Fibroblast of lung (primary cell): ENCODE measurements around the gene DMRT2. TPM values are rescaled to one million over a fixed set of nuclear protein-coding genes. Genes with fewer than 3 reads are reported as not detected.

Experiments
- DNase-seq, 2 donors: peaks; one replicate each; pipeline versions ENCODE4 v3.0.0 to v3.0.0-alpha.2; 2010; ENCODE audit warnings: low read depth in 2 of 2
- H2AFZ ChIP-seq: 2 replicates; pipeline ENCODE4 v1.5.1; 2012; ENCODE audit warnings: low read length, control low read depth, inconsistent platforms
- H3K27ac ChIP-seq: 2 replicates; pipeline ENCODE4 v1.5.1; 2011; ENCODE audit warnings: low read length, control low read depth; ENCODE audit not compliant: insufficient read depth
- H3K27me3 ChIP-seq: 2 replicates; pipeline ENCODE4 v1.5.1; 2011; ENCODE audit warnings: mild to moderate bottlenecking, low read length; ENCODE audit not compliant: control insufficient read depth, insufficient read depth
- H3K36me3 ChIP-seq: 2 replicates; pipeline ENCODE4 v1.5.1; 2011; ENCODE audit warnings: low read length; ENCODE audit not compliant: control insufficient read depth, insufficient read depth
- H3K4me1 ChIP-seq: 2 replicates; pipeline ENCODE4 v1.5.1; 2011; ENCODE audit warnings: low read length; ENCODE audit not compliant: control insufficient read depth, insufficient read depth; ENCODE audit errors: extremely low read depth
- H3K4me2 ChIP-seq: 2 replicates; pipeline ENCODE4 v1.5.1; 2011; ENCODE audit warnings: low read length, control low read depth; ENCODE audit not compliant: insufficient read depth; ENCODE audit errors: extremely low read depth
- H3K4me3 ChIP-seq, 4 experiments: fragments of 200-600 bp in 1 of 4; sonication (generic) in 1 of 4; replicated peaks in 1 of 4; 2 replicates each; pipeline ENCODE4 v1.5.1; 2011 to 2016; ENCODE audit warnings: low read length in 4 of 4, low read depth in 3 of 4, mild to moderate bottlenecking in 3 of 4, control low read depth in 2 of 4, inconsistent platforms in 1 of 4, mixed read lengths in 1 of 4; ENCODE audit not compliant: insufficient read depth in 1 of 4; ENCODE audit errors: control extremely low read depth in 1 of 4
- H3K79me2 ChIP-seq: 2 replicates; pipeline ENCODE4 v1.5.1; 2012; ENCODE audit warnings: mild to moderate bottlenecking, low read length, inconsistent platforms; ENCODE audit not compliant: control insufficient read depth, insufficient read depth
- H3K9ac ChIP-seq: 2 replicates; pipeline ENCODE4 v1.5.1; 2011; ENCODE audit warnings: mild to moderate bottlenecking, low read length, control low read depth; ENCODE audit not compliant: insufficient read depth
- H3K9me3 ChIP-seq: 2 replicates; pipeline ENCODE4 v1.5.1; 2012; ENCODE audit warnings: low read depth, low read length; ENCODE audit not compliant: control insufficient read depth, insufficient read depth
- H4K20me1 ChIP-seq: 2 replicates; pipeline ENCODE4 v1.5.1; 2011; ENCODE audit warnings: low read length; ENCODE audit not compliant: control insufficient read depth, insufficient read depth; ENCODE audit errors: extremely low read depth
- EZH2 ChIP-seq: IDR thresholded peaks from 2 replicates; pipeline ENCODE4 v1.5.1; 2012; ENCODE audit warnings: low read length, control low read depth, mild to moderate bottlenecking; ENCODE audit errors: missing control alignments
- polyA plus RNA-seq, 2 donors: library from polyadenylated mRNA; depleted of rRNA in 1 of 2; stranded (reverse) in 1 of 2; unstranded in 1 of 2; fragments of >200 nt; gene quantifications; 2 replicates each; pipeline ENCODE4 v1.2.1, GENCODE V29; 2011 to 2012; ENCODE audit warnings: missing spikeins in 1 of 2
- total RNA-seq: library from RNA; depleted of rRNA; stranded (reverse); fragments of >200 nt; gene quantifications from 2 replicates; pipeline ENCODE4 v1.2.1, GENCODE V29; 2014
- TF ChIP-seq, protein P1 (sequence below), 2 donors: IDR thresholded peaks in 1 of 2; conservative IDR thresholded peaks in 1 of 2; 1 replicate in 1 of 2; 2 replicates in 1 of 2; pipeline ENCODE4 v1.5.1; 2011 to 2012; ENCODE audit warnings: low read length in 2 of 2, control low read depth in 1 of 2, inconsistent platforms in 1 of 2, low read depth in 1 of 2, mild to moderate bottlenecking in 1 of 2

Gene DMRT2
- total and polyA plus RNA-seq, 2 donors (not counting 1 experiment from before 2014, with no cell fraction given) = 0.16 TPM; not detected in 1

DNA sequence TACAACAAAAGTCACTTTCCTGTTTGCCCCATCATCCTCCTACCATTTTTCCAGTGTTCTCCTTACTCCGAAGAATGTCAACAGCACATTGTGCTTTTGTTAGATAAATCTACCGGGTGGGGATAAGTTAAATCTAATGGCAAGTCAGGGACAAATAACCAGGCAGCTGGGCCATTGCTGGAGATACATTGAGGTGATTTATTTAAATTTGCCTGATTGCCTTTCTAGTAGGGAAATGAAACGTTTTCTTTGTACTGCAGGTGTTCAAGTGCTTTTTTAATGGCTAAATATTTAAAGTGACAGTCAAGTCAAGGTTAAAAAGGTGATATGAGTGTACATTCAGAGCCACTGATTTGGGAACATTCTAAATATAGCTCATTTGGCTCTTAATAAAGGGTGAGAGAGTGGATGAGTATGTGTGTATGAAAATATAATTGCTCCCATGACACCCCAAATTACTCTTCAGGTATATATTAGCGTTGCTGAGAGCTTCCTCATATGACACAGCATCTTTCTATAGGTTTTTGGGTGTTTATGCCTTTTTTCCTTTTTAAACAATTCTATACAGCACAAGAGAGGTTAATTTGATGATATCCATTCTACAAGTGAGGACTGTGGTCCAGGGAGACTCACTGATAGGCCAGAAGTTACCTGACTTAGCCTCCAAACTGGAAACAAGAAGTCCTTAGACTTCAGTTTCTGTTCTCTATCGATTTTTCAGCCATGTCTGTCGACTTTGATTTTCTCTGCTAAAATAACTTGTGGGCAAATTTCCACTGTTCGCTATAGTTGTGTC lies 51.9 kb downstream of the DMRT2 start:
- no peaks in the 10 kb centered on the region for H3K79me2 ChIP-seq
- H3K4me2 ChIP-seq = no peak overlapping the region
- no peak overlapping the region for H3K27ac ChIP-seq
- TF ChIP-seq EZH2 = no peak
- TF ChIP-seq, protein P1, sequence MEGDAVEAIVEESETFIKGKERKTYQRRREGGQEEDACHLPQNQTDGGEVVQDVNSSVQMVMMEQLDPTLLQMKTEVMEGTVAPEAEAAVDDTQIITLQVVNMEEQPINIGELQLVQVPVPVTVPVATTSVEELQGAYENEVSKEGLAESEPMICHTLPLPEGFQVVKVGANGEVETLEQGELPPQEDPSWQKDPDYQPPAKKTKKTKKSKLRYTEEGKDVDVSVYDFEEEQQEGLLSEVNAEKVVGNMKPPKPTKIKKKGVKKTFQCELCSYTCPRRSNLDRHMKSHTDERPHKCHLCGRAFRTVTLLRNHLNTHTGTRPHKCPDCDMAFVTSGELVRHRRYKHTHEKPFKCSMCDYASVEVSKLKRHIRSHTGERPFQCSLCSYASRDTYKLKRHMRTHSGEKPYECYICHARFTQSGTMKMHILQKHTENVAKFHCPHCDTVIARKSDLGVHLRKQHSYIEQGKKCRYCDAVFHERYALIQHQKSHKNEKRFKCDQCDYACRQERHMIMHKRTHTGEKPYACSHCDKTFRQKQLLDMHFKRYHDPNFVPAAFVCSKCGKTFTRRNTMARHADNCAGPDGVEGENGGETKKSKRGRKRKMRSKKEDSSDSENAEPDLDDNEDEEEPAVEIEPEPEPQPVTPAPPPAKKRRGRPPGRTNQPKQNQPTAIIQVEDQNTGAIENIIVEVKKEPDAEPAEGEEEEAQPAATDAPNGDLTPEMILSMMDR (conservative IDR thresholded peaks at IDR 0.05 in 1 of 2, IDR thresholded peaks at IDR 0.05 in 1 of 2; ENCODE audit: low read depth in 1 of 2, low read length in 2 of 2) = no peak
- no peaks in the 10 kb centered on the region for H4K20me1 ChIP-seq
- no peaks in the 10 kb centered on the region for H3K4me1 ChIP-seq
- no peaks in the 10 kb centered on the region for H3K36me3 ChIP-seq
- H3K9me3 ChIP-seq = no peaks in the 10 kb centered on the region
- H3K4me3 ChIP-seq = no peak overlapping the region
- DNase-seq = no peak
- no peak overlapping the region for H3K9ac ChIP-seq
- H3K27me3 ChIP-seq = no peaks in the 10 kb centered on the region
- no peak overlapping the region for H2AFZ ChIP-seq

DNA sequence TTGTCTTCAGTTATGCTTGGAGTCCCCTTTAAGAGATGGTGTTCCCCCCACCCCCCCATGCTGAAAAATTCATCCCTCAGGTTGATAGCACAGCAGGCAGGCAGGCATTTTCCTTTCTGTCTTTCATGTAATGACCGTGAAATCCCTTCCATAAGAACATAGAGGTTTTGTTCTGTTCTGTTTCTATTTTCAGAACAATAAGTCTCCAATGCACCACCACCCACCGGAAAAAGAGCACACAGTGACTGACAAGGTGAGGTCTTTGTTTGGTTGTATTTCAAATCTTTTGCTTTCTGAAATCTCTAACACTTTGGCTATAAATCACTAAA lies 52.4 kb downstream of the DMRT2 start:
- Histone ChIP-seq H3K36me3 (no peaks in the 10 kb centered on the region), H3K9me3 (no peaks in the 10 kb centered on the region), H3K27me3 (no peaks in the 10 kb centered on the region), H2AFZ (no peak overlapping the region), H3K4me1 (no peaks in the 10 kb centered on the region), H3K79me2 (no peaks in the 10 kb centered on the region), H3K4me3 (no peak overlapping the region), H4K20me1 (no peaks in the 10 kb centered on the region), H3K4me2 (no peak overlapping the region), H3K9ac (no peak overlapping the region), H3K27ac (no peak overlapping the region)
- no peak for DNase-seq
- no peak for TF ChIP-seq EZH2
- TF ChIP-seq, protein P1 (conservative IDR thresholded peaks at IDR 0.05 in 1 of 2, IDR thresholded peaks at IDR 0.05 in 1 of 2; ENCODE audit: low read depth in 1 of 2, low read length in 2 of 2) = no peak

Other genes starting within 250 kb of the DMRT2 start
- not detected in 2 replicates for gene DMRT1, start 208.7 kb upstream of the DMRT2 start, total RNA-seq
- gene DMRT1, start 208.7 kb upstream of the DMRT2 start, polyA plus RNA-seq = not detected in 2 replicates
- not detected in 2 replicates for gene DMRT3, start 73.7 kb upstream of the DMRT2 start, total RNA-seq
- gene DMRT3, start 73.7 kb upstream of the DMRT2 start, polyA plus RNA-seq = not detected in 2 replicates